HG03442 (cell line): Measurements from ENCODE around the gene SPPL3.

Experiments used
- ATAC-seq: cut with Tn5 transposase; IDR thresholded peaks from one replicate; pipeline ENCODE4 v1.9.1; 2021; ENCODE audit warnings: mild to moderate bottlenecking, moderate library complexity; ENCODE audit not compliant: unreplicated experiment

SPPL3 gene

DNA sequence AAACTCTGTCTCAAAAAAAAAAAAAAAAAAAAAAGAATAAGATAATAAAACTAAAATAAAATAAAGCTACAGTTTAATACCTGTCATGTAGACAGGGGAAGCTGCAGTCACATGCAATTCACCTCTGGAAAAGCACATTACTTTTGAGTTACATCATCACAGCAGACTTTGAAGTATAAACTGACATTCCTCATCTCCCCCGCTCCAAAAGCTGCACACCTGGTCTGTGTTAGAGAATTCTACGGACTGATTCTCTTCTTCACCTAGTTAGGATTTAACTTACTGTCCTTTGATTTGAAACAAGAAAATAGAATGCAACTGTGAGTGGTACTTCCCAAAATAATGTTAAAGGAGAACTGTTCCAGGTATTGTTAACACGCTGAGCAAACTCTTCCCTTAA, 25.1 kb downstream of the SPPL3 start:
- ATAC-seq: no peak

DNA sequence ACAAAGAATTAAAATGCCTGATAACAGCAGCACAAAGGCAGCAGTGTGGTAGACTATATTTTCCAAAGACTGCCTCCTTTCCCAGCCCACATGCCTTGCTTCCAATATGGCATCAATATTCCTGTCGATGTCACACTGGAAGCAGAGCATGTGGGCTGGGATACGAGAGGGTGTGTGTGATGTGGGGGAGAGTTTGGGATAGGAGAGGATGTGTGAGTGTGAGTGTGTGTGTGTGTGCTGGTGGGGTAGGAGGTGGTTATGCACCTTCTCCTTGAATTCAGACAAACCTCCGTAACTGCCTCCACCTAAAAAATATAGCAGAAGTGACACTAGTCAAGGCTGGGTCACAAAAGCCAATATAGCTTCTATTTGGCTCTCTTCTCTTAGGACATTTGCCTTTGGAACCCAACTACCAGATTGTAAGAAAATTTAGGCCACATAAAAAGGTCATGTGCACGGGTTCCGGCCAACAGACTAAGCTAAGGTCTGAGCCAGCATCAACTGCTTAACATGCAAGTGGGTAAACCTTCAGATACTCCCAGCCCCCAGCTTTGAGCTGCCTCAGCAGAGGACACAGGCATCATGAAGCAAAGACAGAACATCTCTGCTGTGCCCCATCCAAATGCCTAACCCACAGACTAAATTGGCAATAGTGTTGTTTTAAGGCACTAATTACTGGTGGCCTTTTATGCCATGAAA, 29.5 kb downstream of the SPPL3 start:
- no peak for ATAC-seq

DNA sequence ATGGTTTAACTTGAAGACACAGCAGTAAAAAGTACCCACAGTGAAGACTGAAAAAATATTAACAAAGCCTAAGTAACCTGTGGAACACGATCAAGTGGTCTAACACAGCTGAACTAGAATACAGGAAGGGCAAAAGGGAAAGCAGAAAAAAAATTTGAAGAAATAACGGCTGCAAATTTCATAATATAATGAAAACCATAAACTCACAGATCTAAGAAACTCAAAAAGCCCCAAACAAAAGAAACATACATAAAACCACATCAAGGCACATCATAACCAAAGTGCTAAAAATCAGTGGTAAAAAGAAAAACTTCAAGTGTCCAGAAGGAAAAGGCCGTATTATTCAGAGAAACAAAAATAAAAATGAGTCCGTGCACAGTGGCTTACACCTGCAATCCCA, 30.9 kb downstream of the SPPL3 start:
- no peak for ATAC-seq

DNA sequence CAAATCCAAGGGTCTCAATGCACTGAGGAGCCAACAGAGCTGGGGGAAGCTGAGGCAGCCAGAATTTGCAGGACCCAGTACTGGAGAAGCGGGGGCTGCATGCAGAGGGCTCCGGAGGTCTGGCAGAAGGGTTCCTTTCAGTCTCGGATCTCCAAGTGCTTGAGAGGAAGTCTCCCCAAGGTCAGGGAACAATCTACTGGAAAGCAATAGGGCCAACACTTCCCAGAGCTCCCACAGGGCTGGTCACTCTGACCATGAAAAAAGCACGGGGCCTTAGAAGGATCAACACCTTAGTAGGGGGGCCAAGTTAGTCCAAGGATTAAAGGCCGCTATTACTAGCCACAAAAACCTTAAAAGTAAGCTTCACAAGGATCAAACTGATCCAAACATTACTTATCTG, 31.7 kb downstream of the SPPL3 start:
- no peak for ATAC-seq

DNA sequence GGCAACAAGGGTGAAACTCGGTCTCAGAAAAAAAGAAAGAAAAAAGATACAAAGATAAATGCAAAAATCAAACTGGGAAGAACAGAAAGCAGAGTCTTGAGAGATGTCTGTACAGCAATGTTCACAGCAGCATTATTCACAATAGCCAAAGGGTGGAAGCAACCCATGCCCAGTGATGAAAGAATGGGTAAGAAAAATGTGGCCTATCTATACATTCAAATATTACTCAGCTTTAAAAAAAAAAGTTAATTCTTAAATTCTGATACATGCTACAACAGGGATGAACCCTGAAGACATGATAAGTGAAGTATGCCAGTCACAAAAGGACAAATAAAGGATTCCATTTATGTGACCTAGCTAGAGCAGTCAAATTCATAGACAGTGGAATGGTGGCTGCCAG, 33.7 kb downstream of the SPPL3 start:
- ATAC-seq: no peak

DNA sequence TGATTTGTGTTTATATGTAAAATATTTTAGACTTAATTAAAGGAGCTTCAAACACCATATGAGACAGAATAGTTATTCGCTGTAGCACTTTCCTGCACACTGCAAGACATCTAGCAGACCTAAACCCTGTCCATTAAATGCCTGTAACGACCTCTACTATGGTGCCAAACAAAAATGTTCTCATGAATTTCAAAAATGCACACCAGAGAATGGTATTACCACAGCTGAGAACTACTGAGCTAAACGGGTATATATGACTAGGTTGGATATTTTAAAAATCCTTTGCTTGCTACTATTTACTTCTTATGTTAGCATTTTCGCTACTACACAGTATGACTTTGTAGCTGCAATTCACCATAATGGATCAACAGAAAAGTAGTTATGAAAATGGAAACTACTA, 34.8 kb downstream of the SPPL3 start:
- ATAC-seq: no peak

DNA sequence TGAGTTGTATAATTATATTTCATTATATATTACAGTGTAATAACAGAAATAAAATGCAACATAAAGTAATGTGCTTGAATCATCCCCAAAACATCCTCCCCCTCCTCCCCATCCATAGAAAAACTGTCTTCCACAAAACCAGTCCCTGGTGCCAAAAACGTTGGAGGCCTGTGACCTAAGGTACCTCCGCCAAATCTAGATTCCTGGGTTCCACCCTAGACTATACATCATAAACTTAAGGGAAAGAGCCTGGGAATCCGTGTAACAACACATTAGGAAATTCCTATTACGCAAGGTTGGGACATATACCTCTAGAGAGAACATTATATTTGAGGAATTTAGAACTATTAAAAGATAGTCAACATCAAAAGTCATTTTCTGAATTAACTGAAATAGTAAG, 38.0 kb downstream of the SPPL3 start:
- ATAC-seq: no peak

DNA sequence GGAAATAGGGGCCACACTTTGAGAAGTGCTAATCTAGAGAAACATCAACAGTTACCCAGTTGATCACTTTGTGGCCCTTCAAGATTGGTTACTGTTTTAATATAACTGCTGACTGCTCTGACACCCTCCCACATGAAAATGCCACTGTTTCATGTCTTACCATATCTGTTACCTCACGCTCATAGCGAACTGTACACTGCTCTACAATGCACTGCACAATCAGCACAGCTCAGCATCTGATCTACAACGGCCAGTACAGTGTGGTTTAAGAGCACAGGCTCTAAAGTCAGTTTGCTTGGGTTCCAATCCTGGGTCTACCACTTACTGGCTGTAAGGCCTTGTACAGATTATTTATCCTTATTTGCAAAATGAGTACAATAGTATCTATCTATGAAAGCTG, 39.1 kb downstream of the SPPL3 start:
- ATAC-seq: no peak

DNA sequence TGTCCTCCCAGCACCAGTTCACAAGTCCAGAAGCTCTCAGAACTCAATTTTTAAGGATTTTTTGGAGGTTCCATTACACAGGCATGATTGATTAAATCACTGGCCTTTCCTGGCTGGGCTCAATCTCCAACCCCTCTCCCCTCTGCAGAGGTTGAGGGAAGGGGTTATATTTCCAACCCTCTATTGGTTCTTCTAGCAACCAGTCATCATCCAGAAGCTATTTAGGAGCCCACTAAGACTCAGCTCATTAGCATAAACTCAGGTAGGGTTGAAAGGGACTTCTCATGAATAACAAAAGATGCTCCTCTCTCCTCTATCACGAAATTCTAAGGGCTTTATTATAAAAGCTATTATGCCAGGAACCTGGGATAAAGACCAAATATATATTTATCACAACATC, 41.5 kb downstream of the SPPL3 start:
- ATAC-seq: no peak

DNA sequence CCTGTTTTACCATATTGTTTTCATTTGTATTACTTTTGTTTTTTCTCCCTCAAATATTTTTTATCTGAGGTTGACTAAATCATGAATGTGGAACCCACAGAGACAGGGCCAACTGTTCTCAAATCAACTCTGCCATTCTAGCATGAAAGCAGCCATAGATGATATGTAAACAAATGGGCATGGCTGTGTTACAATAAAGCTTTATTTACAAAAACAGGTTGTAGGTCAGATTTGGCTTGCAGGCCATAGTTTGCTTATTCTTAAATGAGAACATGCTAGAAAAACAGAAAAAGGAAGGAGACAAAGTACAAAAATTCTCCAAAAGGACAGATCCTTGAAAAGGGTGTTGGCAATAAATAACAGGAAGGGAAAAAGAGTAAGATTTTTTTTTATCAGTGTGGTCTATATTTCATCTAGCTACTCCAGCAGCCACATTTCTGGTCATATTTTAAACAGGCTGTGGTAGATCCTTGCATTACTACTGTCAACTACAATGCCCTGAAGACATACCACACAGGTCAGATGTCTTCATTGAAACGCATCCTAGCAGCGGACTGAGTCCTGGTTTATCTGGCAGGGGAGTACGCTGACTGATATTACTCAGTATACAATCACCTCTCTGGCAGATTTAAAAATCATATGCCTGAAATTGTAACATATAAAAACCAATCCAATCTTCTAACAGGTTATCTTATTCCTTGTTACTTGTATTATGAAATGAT, 42.9 kb downstream of the SPPL3 start:
- no peak for ATAC-seq

DNA sequence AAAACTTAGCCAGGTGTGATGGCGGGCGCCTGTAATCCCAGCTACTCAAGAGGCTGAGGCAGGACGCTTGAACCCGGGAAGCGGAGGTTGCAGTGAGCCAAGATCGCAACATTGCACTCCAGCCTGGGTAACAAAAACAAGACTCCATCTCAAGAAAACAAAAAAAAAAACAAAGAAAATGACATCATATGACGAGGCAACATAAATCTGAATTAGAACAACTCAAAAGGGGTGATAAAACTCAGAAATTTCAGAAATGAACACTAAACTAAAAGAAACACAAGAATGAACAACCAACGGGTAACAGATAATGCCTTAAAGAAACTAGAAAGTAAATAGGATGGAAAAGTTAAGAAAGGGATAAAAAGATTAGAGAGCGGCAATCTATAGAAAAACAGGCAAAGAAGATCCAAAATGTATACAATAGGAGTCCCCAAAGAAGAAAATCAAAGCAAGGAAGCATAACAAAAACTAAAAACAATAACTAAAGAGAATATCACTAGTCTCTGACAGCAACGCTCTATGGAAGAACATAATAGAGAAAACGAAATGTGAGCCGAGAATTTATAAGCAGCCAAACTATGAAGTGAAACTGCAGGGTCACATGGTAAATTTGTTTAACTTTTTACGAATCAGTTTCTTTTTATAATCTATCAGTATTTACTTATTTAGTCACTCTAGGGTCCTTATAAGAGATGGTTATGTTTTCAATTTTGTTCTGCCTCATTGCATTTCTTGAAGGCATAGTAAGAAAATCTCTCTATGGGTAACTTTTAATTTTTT, 45.7 kb downstream of the SPPL3 start:
- ATAC-seq: no peak

DNA sequence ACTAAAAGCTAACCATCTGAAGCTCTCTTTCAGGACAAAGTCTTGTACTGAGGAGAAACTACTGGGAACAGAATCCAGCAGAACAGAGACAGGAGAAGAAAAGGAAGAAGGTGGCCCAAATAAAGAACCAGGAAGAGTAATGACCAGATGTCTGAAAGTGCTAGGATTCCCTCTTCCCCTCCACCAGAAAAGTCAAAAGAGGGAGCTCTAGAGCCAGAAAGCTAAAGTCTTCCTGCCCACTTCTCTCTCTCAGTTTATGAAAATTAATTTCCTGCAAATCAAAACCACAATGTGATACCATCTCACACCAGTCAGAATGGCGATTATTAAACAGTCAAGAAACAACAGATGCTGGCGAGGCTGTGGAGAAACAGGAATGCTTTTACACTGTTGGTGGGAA, 47.2 kb downstream of the SPPL3 start:
- ATAC-seq: no peak

DNA sequence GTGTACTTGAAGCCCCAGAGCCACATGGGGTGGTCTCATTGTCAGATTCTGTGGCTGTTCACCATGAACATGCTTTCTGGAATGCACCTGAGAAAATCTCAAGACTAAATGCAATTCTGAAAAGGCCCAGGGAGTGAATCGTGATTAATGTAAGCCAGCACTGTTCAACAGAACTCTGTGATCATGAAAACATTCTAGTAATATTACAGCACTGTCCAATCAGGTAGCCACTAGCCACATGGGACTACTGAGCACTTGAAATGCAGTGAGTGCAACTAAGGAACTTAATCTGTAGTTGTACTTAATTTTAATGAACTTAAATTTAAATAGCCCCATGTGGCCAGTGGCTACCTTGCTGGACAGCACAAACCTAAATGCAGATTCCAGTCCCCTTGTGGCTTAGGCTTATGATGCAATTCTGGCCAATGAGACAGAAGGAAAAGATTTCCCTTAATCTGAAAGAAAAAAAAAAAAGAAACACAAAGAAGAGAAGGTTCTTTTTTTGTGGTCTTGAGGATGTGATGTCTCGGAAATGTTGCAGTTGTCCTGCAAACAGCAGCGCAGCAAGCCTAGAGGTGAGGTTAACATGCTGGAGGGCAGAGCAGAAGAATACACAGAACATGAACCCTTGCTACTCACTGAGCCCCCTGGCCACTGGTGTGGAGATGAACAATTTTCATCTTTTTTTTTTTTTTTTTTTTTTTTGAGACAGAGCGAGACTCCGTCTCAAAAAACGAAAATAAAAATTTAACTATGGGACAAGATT, 48.2 kb downstream of the SPPL3 start:
- no peak for ATAC-seq

DNA sequence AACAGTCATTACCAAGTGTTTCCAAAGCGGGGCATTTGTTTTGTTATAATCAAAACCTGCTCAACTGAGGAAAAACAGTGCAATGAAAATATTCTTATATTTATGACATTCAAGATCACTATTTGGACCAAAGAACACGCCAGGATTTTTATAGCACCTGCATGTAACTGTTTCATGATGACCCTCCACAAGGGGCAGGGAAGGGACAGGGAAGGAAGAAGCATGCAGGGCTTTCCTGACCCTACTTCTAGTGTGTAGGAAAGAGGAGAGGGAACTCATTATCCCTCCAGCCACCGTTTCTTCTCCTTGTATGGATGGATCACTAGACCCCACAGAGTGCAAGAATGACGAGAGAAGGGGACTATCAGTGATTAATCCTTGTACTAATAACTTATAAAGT, 49.4 kb downstream of the SPPL3 start:
- ATAC-seq: no peak

DNA sequence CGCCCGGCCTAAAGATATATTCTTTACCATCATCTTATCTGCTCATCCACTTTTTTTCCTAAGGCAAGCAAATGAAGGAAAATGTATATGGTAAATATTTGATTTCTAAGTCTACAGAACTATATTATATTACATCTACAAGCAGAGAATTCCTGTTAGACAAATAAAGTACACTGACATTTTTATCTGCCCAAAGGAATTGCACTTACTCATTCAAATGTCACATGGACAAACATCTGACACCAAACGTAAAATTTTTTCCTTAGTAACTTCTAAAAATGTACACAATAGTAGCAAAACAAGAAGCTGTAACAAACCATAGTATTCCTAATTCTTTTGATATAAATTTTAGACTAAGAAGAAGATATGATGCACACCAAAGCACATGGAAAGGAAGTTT, 51.0 kb downstream of the SPPL3 start:
- ATAC-seq: no peak

DNA sequence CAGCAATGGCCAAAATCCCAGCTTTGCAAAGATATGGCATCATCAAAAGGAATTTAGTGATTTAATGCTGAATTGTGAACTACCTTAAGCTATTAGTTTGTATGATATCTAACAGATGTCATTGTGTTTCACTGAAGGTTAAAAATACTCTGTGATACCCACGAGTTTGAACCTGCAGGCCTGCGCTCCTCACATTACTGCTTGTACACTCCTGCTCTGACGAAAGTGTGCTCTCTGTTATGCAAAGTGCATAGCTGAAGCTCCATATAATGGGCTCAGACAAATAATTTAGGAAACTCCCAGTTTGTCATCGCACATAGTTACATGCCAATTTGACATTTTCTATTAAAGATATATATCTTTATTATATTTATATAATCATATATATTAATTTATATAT, 52.2 kb downstream of the SPPL3 start:
- no peak for ATAC-seq

DNA sequence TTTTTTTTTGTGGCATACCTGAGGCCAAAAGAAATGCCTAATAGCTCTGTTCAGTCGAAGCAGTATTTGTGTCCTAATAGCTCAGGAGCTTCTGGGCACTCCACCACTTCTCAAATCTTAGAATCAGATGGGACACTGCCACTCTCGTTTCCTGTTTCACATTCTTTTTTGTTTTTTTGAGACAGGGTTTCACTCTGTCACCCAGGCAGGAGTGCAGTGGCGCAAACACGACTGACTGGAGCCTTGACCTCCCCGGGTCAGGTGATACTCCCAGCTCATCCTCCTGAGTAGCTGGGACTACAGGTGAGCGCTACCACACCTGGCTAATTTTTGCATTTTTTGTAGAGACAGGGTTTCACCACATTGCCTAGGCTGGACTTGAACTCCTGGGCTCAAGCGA, 52.7 kb downstream of the SPPL3 start:
- ATAC-seq: no peak

DNA sequence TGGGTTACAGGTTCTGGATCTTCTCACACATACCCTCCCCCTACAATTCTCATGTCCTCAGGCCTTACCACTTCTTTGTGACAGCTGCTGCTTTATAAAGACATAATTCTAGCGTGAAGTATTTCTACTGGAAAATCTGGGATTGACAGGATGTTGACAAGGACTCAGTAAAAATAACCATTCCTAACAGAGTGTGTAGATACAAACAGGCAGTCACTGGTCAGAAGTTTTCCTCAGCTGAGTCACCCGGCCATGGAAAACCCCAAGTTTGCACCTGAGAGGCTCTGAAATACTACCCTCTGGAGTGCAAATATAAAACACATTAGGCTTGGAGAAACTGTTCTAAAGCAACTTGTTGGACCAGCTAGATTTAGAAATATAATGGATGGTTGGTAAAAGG, 54.4 kb downstream of the SPPL3 start:
- ATAC-seq: no peak

DNA sequence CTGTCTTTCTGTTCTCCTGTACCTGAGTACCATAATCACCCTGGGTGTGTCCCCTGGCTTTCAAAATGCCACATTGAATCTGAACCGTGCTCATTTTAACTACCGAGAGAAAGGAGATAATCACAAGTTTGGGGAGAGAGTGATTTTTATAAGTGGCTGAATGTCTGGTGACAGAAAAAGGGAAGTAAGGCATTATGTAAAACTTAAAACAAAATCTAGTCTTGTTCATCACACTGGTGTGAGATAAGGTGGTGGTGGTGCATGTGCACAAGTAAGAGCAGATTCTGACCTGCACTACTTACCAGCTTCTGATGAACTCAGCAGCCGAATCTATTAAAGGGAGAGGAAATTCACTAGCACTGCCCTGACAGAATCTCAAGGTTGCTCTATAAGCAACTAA, 56.3 kb downstream of the SPPL3 start:
- ATAC-seq: no peak

DNA sequence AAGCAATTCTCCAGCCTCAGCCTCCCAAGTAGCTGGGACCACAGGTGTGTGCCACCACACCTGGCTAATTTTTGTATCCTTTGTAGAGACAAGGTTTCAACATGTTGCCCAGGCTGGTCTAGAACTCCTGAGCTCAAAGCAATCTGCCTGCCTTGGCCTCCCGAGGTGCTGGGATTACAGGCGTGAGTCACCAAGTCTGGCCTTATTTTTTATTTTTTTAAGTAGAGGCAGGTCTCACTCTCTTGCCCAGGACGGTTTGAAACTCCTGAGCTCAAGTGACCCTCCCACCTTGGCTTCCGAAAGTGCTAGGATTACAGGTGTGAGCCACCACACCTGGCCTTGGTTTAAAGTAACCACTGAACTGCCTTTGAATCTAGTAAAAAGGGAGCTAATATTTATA, 56.8 kb downstream of the SPPL3 start:
- ATAC-seq: no peak

DNA sequence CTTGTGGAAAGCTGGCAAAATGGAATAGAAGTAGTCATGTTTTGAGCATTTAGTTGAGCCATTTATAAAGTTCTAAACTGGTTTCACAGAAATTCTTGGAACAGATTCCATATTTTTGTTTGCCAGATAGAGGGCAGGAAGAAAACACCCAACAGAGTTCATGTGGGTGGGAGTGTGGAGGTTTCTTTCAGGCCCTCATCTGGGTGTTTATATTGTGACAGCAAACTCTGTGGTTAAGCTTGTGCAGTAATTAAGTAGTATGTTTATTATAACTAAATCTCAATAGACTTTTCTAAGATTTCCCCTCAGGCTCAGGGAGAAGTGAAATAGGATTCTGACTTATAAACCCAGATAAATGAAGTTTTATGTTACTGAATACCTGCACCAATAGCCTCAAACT, 57.4 kb downstream of the SPPL3 start:
- no peak for ATAC-seq
